ENCODE data around the gene R3HDM2. TPM values are rescaled to one million over a fixed set of nuclear protein-coding genes. Genes with fewer than 3 reads are reported as not detected.
A peak's percentile ranks its signal among the peaks of the same experiment; 100 is the strongest.

The R3HDM2 gene
- total and polyA plus RNA-seq, 3 experiments from 2014 or later = 15.1 to 36.8 (median 28.2) TPM

GRCh38 chr12:57210926-57211692, 219.7 kb downstream of the R3HDM2 start:
- Mint-ChIP-seq H3K27me3 (peaks cover 30 to 34% of the 10 kb centered on the region in 2 donors), H3K4me1 (peaks cover 25 to 33% (median 29%) of the 10 kb centered on the region in 3 donors), H3K36me3 (no peaks in the 10 kb centered on the region), H3K4me3 (no peak overlapping the region), H3K27ac (no peak overlapping the region), H3K9me3 (peaks cover 0 to 1% (median 0%) of the 10 kb centered on the region in 5 donors)
- Histone ChIP-seq H3K4me1 (ENCODE audit: insufficient read depth, low read length) (peaks cover 27% of the 10 kb centered on the region), H3K27me3 (ENCODE audit: insufficient read depth, low read length, poor library complexity, severe bottlenecking) (peaks cover 28% of the 10 kb centered on the region), H3K4me3 (ENCODE audit: low read length) (no peak overlapping the region), H3K27ac (ENCODE audit: low read depth, low read length) (no peak overlapping the region), H3K9me3 (ENCODE audit: low read length) (no peaks in the 10 kb centered on the region), H3K36me3 (ENCODE audit: insufficient read depth, low read length) (no peaks in the 10 kb centered on the region)
- POLR2A ChIA-PET = no interaction called here
- CTCF ChIA-PET = interaction anchor here (5.7 kb wide), 1 partner anchor 32 kb away, joined by 33 read pairs; no protein-coding TSS in a partner anchor
- no peak for DNase-seq

- POLR2A ChIA-PET = no interaction called here
- Mint-ChIP-seq H3K36me3 (no peaks in the 10 kb centered on the region), H3K4me3 (no peak overlapping the region), H3K9me3 (peaks cover 0 to 1% (median 0%) of the 10 kb centered on the region in 5 donors), H3K4me1 (peaks cover 19 to 26% (median 23%) of the 10 kb centered on the region in 3 donors), H3K27me3 (peaks cover 24 to 27% of the 10 kb centered on the region in 2 donors), H3K27ac (no peak overlapping the region)
- Histone ChIP-seq H3K4me3 (ENCODE audit: low read length) (no peak overlapping the region), H3K27ac (ENCODE audit: low read depth, low read length) (no peak overlapping the region), H3K27me3 (ENCODE audit: insufficient read depth, low read length, poor library complexity, severe bottlenecking) (peaks cover 22% of the 10 kb centered on the region), H3K36me3 (ENCODE audit: insufficient read depth, low read length) (no peaks in the 10 kb centered on the region), H3K9me3 (ENCODE audit: low read length) (no peaks in the 10 kb centered on the region), H3K4me1 (ENCODE audit: insufficient read depth, low read length) (peaks cover 21% of the 10 kb centered on the region)
- no peak for DNase-seq
- CTCF ChIA-PET = interaction anchor here (5.7 kb wide), 1 partner anchor 32 kb away, joined by 33 read pairs; no protein-coding TSS in a partner anchor
Measured at GRCh38 chr12:57210461-57210860, 220.4 kb downstream of the R3HDM2 start.

GRCh38 chr12:57209916-57210315, 220.9 kb downstream of the R3HDM2 start:
- Mint-ChIP-seq H3K27ac (no peak overlapping the region), H3K9me3 (peaks cover 0 to 1% (median 0%) of the 10 kb centered on the region in 5 donors), H3K4me3 (no peak overlapping the region), H3K36me3 (no peaks in the 10 kb centered on the region), H3K4me1 (peaks cover 16 to 21% (median 17%) of the 10 kb centered on the region in 3 donors), H3K27me3 (peaks cover 19 to 22% of the 10 kb centered on the region in 2 donors)
- Histone ChIP-seq H3K4me3 (ENCODE audit: low read length) (no peak overlapping the region), H3K4me1 (ENCODE audit: insufficient read depth, low read length) (peaks cover 16% of the 10 kb centered on the region), H3K9me3 (ENCODE audit: low read length) (no peaks in the 10 kb centered on the region), H3K27ac (ENCODE audit: low read depth, low read length) (no peak overlapping the region), H3K27me3 (ENCODE audit: insufficient read depth, low read length, poor library complexity, severe bottlenecking) (peaks cover 16% of the 10 kb centered on the region), H3K36me3 (ENCODE audit: insufficient read depth, low read length) (no peaks in the 10 kb centered on the region)
- ChIA-PET POLR2A (no interaction called here), CTCF (interaction anchor here (5.7 kb wide), 1 partner anchor 33 kb away, joined by 33 read pairs; no protein-coding TSS in a partner anchor)
- DNase-seq = no peak

GRCh38 chr12:57208631-57209282, 222.1 kb downstream of the R3HDM2 start:
- Mint-ChIP-seq H3K4me1 (peaks cover 6 to 9% (median 6%) of the 10 kb centered on the region in 3 donors), H3K4me3 (no peak overlapping the region), H3K36me3 (no peaks in the 10 kb centered on the region), H3K27ac (no peak overlapping the region), H3K9me3 (no peaks in the 10 kb centered on the region), H3K27me3 (peaks cover 9 to 10% of the 10 kb centered on the region in 2 donors)
- ChIA-PET POLR2A (no interaction called here), CTCF (interaction anchor here (5.7 kb wide), 1 partner anchor 34 kb away, joined by 33 read pairs; no protein-coding TSS in a partner anchor)
- no peaks in the 10 kb centered on the region for H3K9me3 ChIP-seq (ENCODE audit: low read length)
- H3K36me3 ChIP-seq (ENCODE audit: insufficient read depth, low read length) = no peaks in the 10 kb centered on the region
- peaks cover 5% of the 10 kb centered on the region for H3K27me3 ChIP-seq (ENCODE audit: insufficient read depth, low read length, poor library complexity, severe bottlenecking)
- DNase-seq = no peak
- H3K4me3 ChIP-seq (ENCODE audit: low read length) = no peak overlapping the region
- no peak overlapping the region for H3K27ac ChIP-seq (ENCODE audit: low read depth, low read length)
- peaks cover 5% of the 10 kb centered on the region for H3K4me1 ChIP-seq (ENCODE audit: insufficient read depth, low read length)

- Mint-ChIP-seq H3K9me3 (no peaks in the 10 kb centered on the region), H3K27me3 (peaks cover 3% of the 10 kb centered on the region in 2 donors), H3K4me3 (no peak overlapping the region), H3K27ac (peak overlapping the region in 1 of 8 donors; percentile 17), H3K36me3 (no peaks in the 10 kb centered on the region), H3K4me1 (peaks cover 0 to 2% (median 0%) of the 10 kb centered on the region in 3 donors)
- no peak overlapping the region for H3K4me3 ChIP-seq (ENCODE audit: low read length)
- DNase-seq = no peak
- H3K4me1 ChIP-seq (ENCODE audit: insufficient read depth, low read length) = no peaks in the 10 kb centered on the region
- no peaks in the 10 kb centered on the region for H3K9me3 ChIP-seq (ENCODE audit: low read length)
- no peak overlapping the region for H3K27ac ChIP-seq (ENCODE audit: low read depth, low read length)
- ChIA-PET CTCF (interaction anchor here (1.6 to 5.7 kb wide), 2 partner anchors 31 to 35 kb away, joined by 3 to 33 read pairs; no protein-coding TSS in a partner anchor), POLR2A (no interaction called here)
- H3K36me3 ChIP-seq (ENCODE audit: insufficient read depth, low read length) = no peaks in the 10 kb centered on the region
- H3K27me3 ChIP-seq (ENCODE audit: insufficient read depth, low read length, poor library complexity, severe bottlenecking) = no peaks in the 10 kb centered on the region
Measured at GRCh38 chr12:57207731-57208630, 222.9 kb downstream of the R3HDM2 start.

GRCh38 chr12:57205931-57206330, 224.9 kb downstream of the R3HDM2 start:
- H3K4me1 ChIP-seq (ENCODE audit: insufficient read depth, low read length) = no peaks in the 10 kb centered on the region
- Mint-ChIP-seq H3K27ac (no peak overlapping the region), H3K36me3 (no peaks in the 10 kb centered on the region), H3K4me1 (no peaks in the 10 kb centered on the region), H3K27me3 (peaks cover 0 to 3% of the 10 kb centered on the region in 2 donors), H3K4me3 (no peak overlapping the region), H3K9me3 (no peaks in the 10 kb centered on the region)
- no peak overlapping the region for H3K4me3 ChIP-seq (ENCODE audit: low read length)
- H3K27me3 ChIP-seq (ENCODE audit: insufficient read depth, low read length, poor library complexity, severe bottlenecking) = no peaks in the 10 kb centered on the region
- H3K9me3 ChIP-seq (ENCODE audit: low read length) = no peaks in the 10 kb centered on the region
- no peak overlapping the region for H3K27ac ChIP-seq (ENCODE audit: low read depth, low read length)
- POLR2A ChIA-PET = no interaction called here
- H3K36me3 ChIP-seq (ENCODE audit: insufficient read depth, low read length) = no peaks in the 10 kb centered on the region
- CTCF ChIA-PET = interaction anchor here (5.7 kb wide), 1 partner anchor 37 kb away, joined by 33 read pairs; no protein-coding TSS in a partner anchor
- no peak for DNase-seq

- no peak overlapping the region for H3K27ac Mint-ChIP-seq
- Histone ChIP-seq H3K36me3 (ENCODE audit: insufficient read depth, low read length) (no peaks in the 10 kb centered on the region), H3K4me3 (ENCODE audit: low read length) (no peak overlapping the region), H3K27ac (ENCODE audit: low read depth, low read length) (no peak overlapping the region), H3K4me1 (ENCODE audit: insufficient read depth, low read length) (no peaks in the 10 kb centered on the region), H3K27me3 (ENCODE audit: insufficient read depth, low read length, poor library complexity, severe bottlenecking) (no peaks in the 10 kb centered on the region), H3K9me3 (ENCODE audit: low read length) (no peaks in the 10 kb centered on the region)
- ChIA-PET CTCF (no interaction called here), POLR2A (no interaction called here)
- DNase-seq = no peak
- no peak overlapping the region for H3K4me3 Mint-ChIP-seq
- H3K9me3 Mint-ChIP-seq = peaks cover 0 to 2% (median 0%) of the 10 kb centered on the region in 5 donors
- H3K36me3 Mint-ChIP-seq = no peaks in the 10 kb centered on the region
- no peaks in the 10 kb centered on the region for H3K4me1 Mint-ChIP-seq
- H3K27me3 Mint-ChIP-seq = peaks cover 0 to 3% of the 10 kb centered on the region in 2 donors
Measured at GRCh38 chr12:57205186-57205585, 225.7 kb downstream of the R3HDM2 start.
